SK-N-SH (cell line): ENCODE measurements around the gene SEC14L5. TPM values are rescaled to one million over a fixed set of nuclear protein-coding genes. Genes with fewer than 3 reads are reported as not detected.

Source experiments
- CTCF ChIA-PET: fragments of 300-600, 350-600 bp; formaldehyde crosslinking; extraction: SDS; loops from one replicate; lab custom pipeline; 2021; lab: Yijun Ruan, JAX
- POLR2A ChIA-PET: fragments of 350-600 bp; sonication (Branson Sonifier 250); formaldehyde crosslinking; extraction: SDS; loops from one replicate; lab custom pipeline; 2020; ENCODE audit warnings: antibody characterized with exemption, inconsistent platforms; lab: Yijun Ruan, JAX
- DNase-seq: peaks from one replicate; pipeline ENCODE4 v3.0.0; 2012
- H2AFZ ChIP-seq: fragments of 200-600 bp; sonication (generic); 2 replicates; pipeline ENCODE4 v1.8.1; 2016; ENCODE audit warnings: antibody characterized with exemption, mild to moderate bottlenecking, low read depth
- H3F3A ChIP-seq: fragments of 200-600 bp; sonication (generic); replicated peaks from 2 replicates; pipeline ENCODE3; 2016; ENCODE audit warnings: antibody characterized with exemption, mild to moderate bottlenecking; ENCODE audit not compliant: insufficient read depth
- H3K27ac ChIP-seq, 2 experiments: fragments of 200-500 bp in 1 of 2; fragments of 200-600 bp in 1 of 2; sonication (Bioruptor generic) in 1 of 2; sonication (generic), shearing (Covaris generic) in 1 of 2; 2 replicates each; pipeline versions ENCODE4 v1.5.1 to v1.6.1; 2014 to 2016; ENCODE audit warnings: low read depth in 2 of 2, inconsistent platforms in 1 of 2, low read length in 1 of 2, mild to moderate bottlenecking in 1 of 2, mixed read lengths in 1 of 2
- H3K27me3 ChIP-seq: fragments of 200-600 bp; sonication (generic), shearing (Covaris generic); 2 replicates; pipeline ENCODE4 v1.6.1; 2016; ENCODE audit warnings: mixed run types; ENCODE audit not compliant: insufficient read depth
- H3K36me3 ChIP-seq, 2 experiments: fragments of 200-500 bp in 1 of 2; fragments of 200-600 bp in 1 of 2; sonication (Bioruptor generic) in 1 of 2; sonication (generic) in 1 of 2; replicated peaks in 1 of 2; 2 replicates each; pipeline versions ENCODE3 to v1.5.1; 2014 to 2016; ENCODE audit warnings: low read length in 1 of 2, mild to moderate bottlenecking in 1 of 2; ENCODE audit not compliant: insufficient read depth in 2 of 2, control insufficient read depth in 1 of 2
- H3K4me1 ChIP-seq, 2 experiments: fragments of 200-500 bp in 1 of 2; fragments of 200-600 bp in 1 of 2; sonication (Bioruptor generic) in 1 of 2; sonication (generic), shearing (Covaris generic) in 1 of 2; 2 replicates each; pipeline versions ENCODE4 v1.5.1 to v1.6.1; 2014 to 2016; ENCODE audit warnings: low read depth in 1 of 2, low read length in 1 of 2, mixed run types in 1 of 2; ENCODE audit not compliant: insufficient read depth in 2 of 2, control insufficient read depth in 1 of 2
- H3K4me2 ChIP-seq: fragments of 200-600 bp; sonication (generic), shearing (Covaris generic); 2 replicates; pipeline ENCODE4 v1.6.1; 2017; ENCODE audit warnings: mixed run types
- H3K4me3 ChIP-seq, 2 experiments: fragments of 200-500 bp in 1 of 2; fragments of 200-600 bp in 1 of 2; sonication (Bioruptor generic) in 1 of 2; sonication (generic), shearing (Covaris generic) in 1 of 2; 2 replicates each; pipeline versions ENCODE4 v1.5.1 to v1.8.1; 2014 to 2016; ENCODE audit warnings: low read depth in 2 of 2, inconsistent platforms in 1 of 2, low read length in 1 of 2, mild to moderate bottlenecking in 1 of 2, mixed read lengths in 1 of 2, moderate library complexity in 1 of 2
- H3K79me2 ChIP-seq: fragments of 200-600 bp; sonication (generic); 2 replicates; pipeline ENCODE4 v1.8.1; 2017; ENCODE audit warnings: mild to moderate bottlenecking; ENCODE audit not compliant: insufficient read depth
- H3K9ac ChIP-seq: fragments of 200-600 bp; sonication (generic); 2 replicates; pipeline ENCODE4 v1.6.1; 2017; ENCODE audit warnings: mixed run types
- H3K9me2 ChIP-seq: fragments of 200-600 bp; sonication (generic); 2 replicates; pipeline ENCODE4 v1.6.1; 2017; ENCODE audit warnings: mixed run types
- H3K9me3 ChIP-seq: fragments of 200-600 bp; sonication (generic); 2 replicates; pipeline ENCODE4 v1.6.1; 2017; ENCODE audit warnings: mixed run types, mild to moderate bottlenecking, moderate library complexity
- H4K20me1 ChIP-seq: fragments of 200-600 bp; sonication (generic); 2 replicates; pipeline ENCODE4 v1.6.1; 2017; ENCODE audit warnings: mild to moderate bottlenecking, mixed run types; ENCODE audit not compliant: insufficient read depth
- CTCF ChIP-seq: fragments of 200-600 bp; sonication (generic); IDR thresholded peaks from 2 replicates; pipeline ENCODE4 v1.6.1; 2017; ENCODE audit warnings: antibody characterized with exemption, mild to moderate bottlenecking, moderate library complexity
- ELF1 ChIP-seq: IDR thresholded peaks from 2 replicates; pipeline ENCODE4 v1.4.0; 2012
- FOXJ3 ChIP-seq: sonication (generic); formaldehyde crosslinking; IDR thresholded peaks from 2 replicates; pipeline ENCODE4 v1.5.1; 2020; ENCODE audit warnings: mild to moderate bottlenecking, missing genetic modification reagents
- FOXM1 ChIP-seq: IDR thresholded peaks from 2 replicates; pipeline ENCODE4 v1.4.0; 2012; ENCODE audit warnings: low read depth, mild to moderate bottlenecking
- GABPA ChIP-seq: IDR thresholded peaks from 2 replicates; pipeline ENCODE4 v1.4.0; 2012; ENCODE audit warnings: low read depth, mild to moderate bottlenecking
- GATA2 ChIP-seq: sonication (generic); formaldehyde crosslinking; IDR thresholded peaks from 2 replicates; pipeline ENCODE4 v1.5.0; 2020; ENCODE audit warnings: mild to moderate bottlenecking, missing genetic modification reagents
- MAX ChIP-seq: IDR thresholded peaks from 2 replicates; pipeline ENCODE4 v1.4.0; 2012; ENCODE audit warnings: low read depth
- MEF2A ChIP-seq: IDR thresholded peaks from 2 replicates; pipeline ENCODE4 v1.4.0; 2012; ENCODE audit warnings: low read depth, borderline replicate concordance
- MXI1 ChIP-seq: IDR thresholded peaks from 2 replicates; pipeline ENCODE4 v1.6.1; 2012; ENCODE audit warnings: mild to moderate bottlenecking, low read depth, low read length, improper control_type of control experiment
- NRF1 ChIP-seq: IDR thresholded peaks from 2 replicates; pipeline ENCODE4 v1.6.1; 2012; ENCODE audit warnings: low read depth, mild to moderate bottlenecking, low read length
- POLR2AphosphoS5 ChIP-seq: IDR thresholded peaks from 2 replicates; pipeline ENCODE4 v1.6.1; 2012; ENCODE audit warnings: low read depth, low read length
- RCOR1 ChIP-seq: fragments of 150-350 bp; IDR thresholded peaks from 2 replicates; pipeline ENCODE4 v1.6.1; 2017; ENCODE audit warnings: antibody characterized with exemption, low read length
- REST ChIP-seq: IDR thresholded peaks from 2 replicates; pipeline ENCODE4 v1.6.1; 2012; ENCODE audit warnings: mild to moderate bottlenecking, low read depth, low read length, moderate library complexity
- RXRA ChIP-seq: IDR thresholded peaks from 2 replicates; pipeline ENCODE4 v1.4.0; 2012; ENCODE audit warnings: low read depth, mild to moderate bottlenecking, borderline replicate concordance
- SIN3A ChIP-seq: IDR thresholded peaks from 2 replicates; pipeline ENCODE4 v1.6.1; 2012; ENCODE audit warnings: low read depth, mild to moderate bottlenecking, low read length, moderate library complexity, borderline replicate concordance
- SMC3 ChIP-seq: IDR thresholded peaks from 2 replicates; pipeline ENCODE4 v1.6.1; 2012; ENCODE audit warnings: low read depth, low read length, improper control_type of control experiment
- TAF1 ChIP-seq: IDR thresholded peaks from 2 replicates; pipeline ENCODE4 v1.6.1; 2012; ENCODE audit warnings: low read depth, mild to moderate bottlenecking, low read length, moderate library complexity, borderline replicate concordance
- TEAD4 ChIP-seq: IDR thresholded peaks from 2 replicates; pipeline ENCODE4 v1.4.0; 2012; ENCODE audit warnings: mild to moderate bottlenecking, borderline replicate concordance; ENCODE audit not compliant: insufficient read depth
- USF2 ChIP-seq: fragments of 150-350 bp; IDR thresholded peaks from 2 replicates; pipeline ENCODE4 v1.6.1; 2017; ENCODE audit warnings: antibody characterized with exemption, low read length, low read depth, borderline replicate concordance
- WGBS: methylation state at CpG from one replicate; pipeline ENCODE4 v1.1.6; 2017; ENCODE audit warnings: low lambda C conversion rate; 5-methylcytosine and 5-hydroxymethylcytosine counted together
- polyA plus RNA-seq, 3 experiments: library from polyadenylated mRNA; depleted of rRNA; stranded (reverse); fragments of >200 nt; gene quantifications; 2 replicates each; pipeline ENCODE4 v1.2.3, GENCODE V29; 2012

SEC14L5 gene
- polyA plus RNA-seq, 1 of the 3 experiments (the other 2 are of a cell fraction) = 0.08 TPM

- Histone ChIP-seq H3K27ac (no peak overlapping the region), H3K9ac (no peak overlapping the region), H3K36me3 (no peaks in the 10 kb centered on the region), H3F3A (no peaks in the 10 kb centered on the region), H3K27me3 (peaks cover 18% of the 10 kb centered on the region; the same call in 1 of the 2 replicates), H3K4me2 (no peak overlapping the region), H3K79me2 (no peaks in the 10 kb centered on the region), H3K9me3 (no peaks in the 10 kb centered on the region), H3K4me1 (no peaks in the 10 kb centered on the region), H2AFZ (no peak overlapping the region), H3K4me3 (no peak overlapping the region), H4K20me1 (no peaks in the 10 kb centered on the region), H3K9me2 (no peaks in the 10 kb centered on the region)
- DNase-seq = no peak
- WGBS = 74% methylated on average over 5 of the region's 5 CpGs
- ChIA-PET POLR2A (no interaction called here), CTCF (no interaction called here)
- TF ChIP-seq RXRA = no peak
- no peak for TF ChIP-seq FOXM1
- no peak for TF ChIP-seq FOXJ3 (CRISPR knock-in tag)
- no peak for TF ChIP-seq USF2
- no peak for TF ChIP-seq GABPA
- TF ChIP-seq MAX = no peak
- TF ChIP-seq SMC3 = no peak
- TF ChIP-seq TEAD4 = no peak
- TF ChIP-seq TAF1 = no peak
- TF ChIP-seq NRF1 = no peak
- TF ChIP-seq MEF2A = no peak
Measured at GRCh38 chr16:5017678-5017969, 59.5 kb downstream of the SEC14L5 start.

GRCh38 chr16:5018793-5019192 lies 60.7 kb downstream of the SEC14L5 start:
- ChIA-PET CTCF (no interaction called here), POLR2A (interaction anchor here (1.0 kb wide), 1 partner anchor 14 kb away, joined by 3 read pairs; no protein-coding TSS in a partner anchor)
- no peaks in the 10 kb centered on the region for H3F3A ChIP-seq
- peaks cover 18% of the 10 kb centered on the region; the same call in 1 of the 2 replicates for H3K27me3 ChIP-seq
- H3K36me3 ChIP-seq = no peaks in the 10 kb centered on the region
- DNase-seq = no peak
- H3K4me2 ChIP-seq = no peak overlapping the region
- no peak overlapping the region for H3K9ac ChIP-seq
- H3K9me3 ChIP-seq = no peaks in the 10 kb centered on the region
- no peak overlapping the region for H2AFZ ChIP-seq
- no peaks in the 10 kb centered on the region for H3K4me1 ChIP-seq
- H4K20me1 ChIP-seq = no peaks in the 10 kb centered on the region
- no peaks in the 10 kb centered on the region for H3K79me2 ChIP-seq
- WGBS = 40% methylated on average over 9 of the region's 9 CpGs
- no peaks in the 10 kb centered on the region for H3K9me2 ChIP-seq
- H3K27ac ChIP-seq = no peak overlapping the region
- no peak overlapping the region for H3K4me3 ChIP-seq
- no peak for TF ChIP-seq MXI1
- no peak for TF ChIP-seq POLR2AphosphoS5
- no peak for TF ChIP-seq CTCF
- TF ChIP-seq MAX = no peak
- no peak for TF ChIP-seq GATA2 (CRISPR knock-in tag)
- TF ChIP-seq SMC3 = no peak
- no peak for TF ChIP-seq SIN3A
- TF ChIP-seq FOXM1 = no peak
- no peak for TF ChIP-seq TEAD4
- TF ChIP-seq TAF1 = no peak
- TF ChIP-seq RCOR1 = no peak
- no peak for TF ChIP-seq REST
- no peak for TF ChIP-seq NRF1
- no peak for TF ChIP-seq ELF1
